Ramos (cell line): ENCODE results near the gene ZNF280C.

Experiments
- in situ Hi-C: fragments of 300-500 bp; cut with MboI; formaldehyde crosslinking; loops from one replicate; pipeline ENCODE4 v1.14.3; 2022; ENCODE audit warnings: low sequenced_read_pairs; ENCODE audit not compliant: unreplicated experiment

Gene ZNF280C

GRCh38 chrX:130184168-130184567 is 84.5 kb downstream of the ZNF280C start:
- in situ Hi-C loops: loop anchor here (25.0 kb wide), 1 partner anchor 572 kb away; no protein-coding TSS in a partner anchor

- in situ Hi-C loops: loop anchor here (10.0 to 25.0 kb wide), 2 partner anchors 95 to 567 kb away; no protein-coding TSS in a partner anchor
These were observed 89.0 kb downstream of the ZNF280C start for GRCh38 chrX:130179579-130180215.

GRCh38 chrX:130179170-130179569 is 89.5 kb downstream of the ZNF280C start:
- in situ Hi-C loops: loop anchor here (10.0 to 25.0 kb wide), 2 partner anchors 94 to 567 kb away; no protein-coding TSS in a partner anchor

GRCh38 chrX:130176942-130177341 is 91.8 kb downstream of the ZNF280C start:
- in situ Hi-C loops: loop anchor here (10.0 to 25.0 kb wide), 2 partner anchors 92 to 565 kb away; no protein-coding TSS in a partner anchor

GRCh38 chrX:130176354-130176776 is 92.3 kb downstream of the ZNF280C start:
- in situ Hi-C loops: loop anchor here (10.0 to 25.0 kb wide), 2 partner anchors 92 to 564 kb away; no protein-coding TSS in a partner anchor

- in situ Hi-C loops: loop anchor here (10.0 to 25.0 kb wide), 2 partner anchors 90 to 563 kb away; no protein-coding TSS in a partner anchor
These were observed 93.8 kb downstream of the ZNF280C start for GRCh38 chrX:130174937-130175336.

- in situ Hi-C loops: loop anchor here (10.0 kb wide), 1 partner anchor 89 kb away; no protein-coding TSS in a partner anchor
These were observed 94.5 kb downstream of the ZNF280C start for GRCh38 chrX:130174045-130174704.

- in situ Hi-C loops: loop anchor here (10.0 kb wide), 1 partner anchor 89 kb away; no protein-coding TSS in a partner anchor
These were observed 95.4 kb downstream of the ZNF280C start for GRCh38 chrX:130173190-130173895.

GRCh38 chrX:130172127-130172845 is 96.4 kb downstream of the ZNF280C start:
- in situ Hi-C loops: loop anchor here (10.0 kb wide), 1 partner anchor 87 kb away; no protein-coding TSS in a partner anchor

GRCh38 chrX:130171446-130172126 is 97.1 kb downstream of the ZNF280C start, which contains the start of gene RAB33A:
Gene RAB33A (plus strand): TSS chrX:130171962. CDS start chrX:130172063, 101 bp downstream.
- in situ Hi-C loops: loop anchor here (10.0 kb wide), 1 partner anchor 87 kb away; no protein-coding TSS in a partner anchor

- in situ Hi-C loops: loop anchor here (10.0 kb wide), 1 partner anchor 86 kb away; no protein-coding TSS in a partner anchor
These were observed 97.8 kb downstream of the ZNF280C start for GRCh38 chrX:130170752-130171445.

GRCh38 chrX:130167040-130167439 is 101.7 kb downstream of the ZNF280C start:
- in situ Hi-C loops: no loop called here

- in situ Hi-C loops: no loop called here
These were observed 102.3 kb downstream of the ZNF280C start for GRCh38 chrX:130166503-130166777.

GRCh38 chrX:130165703-130166502 is 102.8 kb downstream of the ZNF280C start, which contains the start of gene AIFM1:
Gene AIFM1 (minus strand): TSS chrX:130165841. CDS start chrX:130165656, 185 bp downstream.
- in situ Hi-C loops: no loop called here

GRCh38 chrX:130165181-130165702 is 103.5 kb downstream of the ZNF280C start:
- in situ Hi-C loops: no loop called here

GRCh38 chrX:130163398-130163797 is 105.3 kb downstream of the ZNF280C start:
- in situ Hi-C loops: no loop called here

- in situ Hi-C loops: no loop called here
These were observed 106.5 kb downstream of the ZNF280C start for GRCh38 chrX:130162094-130162735.
